ENCODE results near the gene MRLN.
"Not testable (repeated sequence)": the region's sequence is repeated elsewhere in the genome, so short reads cannot be mapped to it uniquely, and the experiment has no call there.

- not testable (repeated sequence) for TF ChIP-seq CTCF (IDR thresholded peaks at IDR 0.05; ENCODE audit: insufficient read depth, low read length); GABPA (IDR thresholded peaks at IDR 0.05; ENCODE audit: low read depth); REST (IDR thresholded peaks at IDR 0.05; ENCODE audit: insufficient replicate concordance, low read depth); POLR2AphosphoS5 (IDR thresholded peaks at IDR 0.05; ENCODE audit: low read depth)
These were observed 36.8 kb upstream of the MRLN start for GRCh38 chr10:59790080-59790479.
